Naive thymus-derived CD4-positive, alpha-beta T cell (primary cell): ENCODE measurements around the gene PCGF5. TPM values are rescaled to one million over a fixed set of nuclear protein-coding genes. Genes with fewer than 3 reads are reported as not detected.
"Not testable (repeated sequence)": the region's sequence is repeated elsewhere in the genome, so short reads cannot be mapped to it uniquely, and the experiment has no call there.

ENCODE experiments used
- ATAC-seq: fragments of 150-1000 bp; cut with Tn5 transposase; 2 replicates; pipeline ENCODE4 v1.10.0; 2021; ENCODE audit warnings: mild to moderate bottlenecking, moderate library complexity
- CTCF ChIA-PET: fragments of 350-600 bp; sonication (Branson Sonifier 250); formaldehyde crosslinking; loops from one replicate; lab custom pipeline; 2021; ENCODE audit warnings: antibody characterized with exemption; lab: Charles Lee
- POLR2A ChIA-PET: fragments of 350-600 bp; sonication (Branson Sonifier 250); formaldehyde crosslinking; loops from one replicate; lab custom pipeline; 2021; ENCODE audit warnings: antibody characterized with exemption, inconsistent platforms; lab: Charles Lee
- DNase-seq, 9 donors: peaks; one replicate each; pipeline versions ENCODE4 v3.0.0 to v3.0.0-alpha.2; 2020 to 2022; ENCODE audit warnings: mixed read lengths in 1 of 9
- H3K27ac ChIP-seq: one replicate; pipeline ENCODE4 v1.7.0; 2013; ENCODE audit warnings: mild to moderate bottlenecking, low read depth, low read length, moderate library complexity
- H3K27me3 ChIP-seq, 2 donors: one replicate each; pipeline ENCODE4 v1.7.0; 2013; ENCODE audit warnings: low read length in 2 of 2, mild to moderate bottlenecking in 2 of 2, moderate library complexity in 2 of 2; ENCODE audit not compliant: control insufficient read depth in 2 of 2, insufficient read depth in 2 of 2
- H3K36me3 ChIP-seq, 3 experiments: 1 replicate in 2 of 3; 2 replicates in 1 of 3; pipeline ENCODE4 v1.7.0; 2013; ENCODE audit warnings: low read length in 3 of 3, mild to moderate bottlenecking in 3 of 3, moderate library complexity in 1 of 3; ENCODE audit not compliant: insufficient read depth in 3 of 3, control insufficient read depth in 2 of 3
- H3K4me1 ChIP-seq, 2 donors: one replicate each; pipeline ENCODE4 v1.7.0; 2013; ENCODE audit warnings: low read length in 2 of 2, mild to moderate bottlenecking in 2 of 2, moderate library complexity in 1 of 2; ENCODE audit not compliant: control insufficient read depth in 2 of 2, insufficient read depth in 2 of 2
- H3K4me3 ChIP-seq: 2 replicates; pipeline ENCODE4 v1.7.0; 2013; ENCODE audit warnings: mild to moderate bottlenecking, low read length
- H3K9me3 ChIP-seq, 3 experiments: 1 replicate in 2 of 3; 2 replicates in 1 of 3; pipeline ENCODE4 v1.7.0; 2013; ENCODE audit warnings: low read length in 3 of 3; ENCODE audit not compliant: control insufficient read depth in 2 of 3
- H3K27ac Mint-ChIP-seq, 9 donors: one replicate each; pipeline ENCODE4 v1.8.0; 2020 to 2022; ENCODE audit warnings: mixed read lengths in 9 of 9, mild to moderate bottlenecking in 8 of 9, moderate library complexity in 5 of 9, inconsistent platforms in 2 of 9
- H3K27me3 Mint-ChIP-seq, 5 donors: one replicate each; pipeline ENCODE4 v1.8.0; 2021 to 2022; ENCODE audit warnings: mixed read lengths in 5 of 5, mild to moderate bottlenecking in 1 of 5
- H3K36me3 Mint-ChIP-seq, 5 donors: one replicate each; pipeline ENCODE4 v1.8.0; 2020 to 2022; ENCODE audit warnings: mixed read lengths in 5 of 5, mild to moderate bottlenecking in 3 of 5, inconsistent platforms in 1 of 5
- H3K4me1 Mint-ChIP-seq, 7 donors: one replicate each; pipeline ENCODE4 v1.8.0; 2020 to 2022; ENCODE audit warnings: mixed read lengths in 7 of 7, mild to moderate bottlenecking in 3 of 7, inconsistent platforms in 1 of 7
- H3K4me3 Mint-ChIP-seq, 10 donors: one replicate each; pipeline ENCODE4 v1.8.0; 2020 to 2022; ENCODE audit warnings: mild to moderate bottlenecking in 10 of 10, mixed read lengths in 10 of 10, moderate library complexity in 6 of 10, inconsistent platforms in 2 of 10
- H3K9me3 Mint-ChIP-seq, 11 donors: one replicate each; pipeline ENCODE4 v1.8.0; 2020 to 2022; ENCODE audit warnings: mixed read lengths in 11 of 11, mild to moderate bottlenecking in 4 of 11, inconsistent platforms in 1 of 11, moderate library complexity in 1 of 11
- intact Hi-C, 2 donors: fragments of 100-400 bp; cut with micrococcal nuclease; formaldehyde crosslinking; loops; one replicate each; pipeline ENCODE4 v1.15.1; 2023
- polyA plus RNA-seq, 2 donors: library from polyadenylated mRNA; unstranded; fragments of 300-500 nt; fragmentation: Illumina TruSeq; gene quantifications; one replicate each; pipeline ENCODE4 v1.2.3, GENCODE V29; 2021
- total RNA-seq, 6 experiments: library from RNA in 5 of 6; stranded (reverse) in 5 of 6; gene quantifications; 1 replicate in 5 of 6; 2 replicates in 1 of 6; pipeline ENCODE4 v1.2.3 and lab custom pipeline; 2021 to 2026

The PCGF5 gene
- total and polyA plus RNA-seq, 7 experiments from 2014 or later = 41.2 to 69.9 (median 57.4) TPM

DNA sequence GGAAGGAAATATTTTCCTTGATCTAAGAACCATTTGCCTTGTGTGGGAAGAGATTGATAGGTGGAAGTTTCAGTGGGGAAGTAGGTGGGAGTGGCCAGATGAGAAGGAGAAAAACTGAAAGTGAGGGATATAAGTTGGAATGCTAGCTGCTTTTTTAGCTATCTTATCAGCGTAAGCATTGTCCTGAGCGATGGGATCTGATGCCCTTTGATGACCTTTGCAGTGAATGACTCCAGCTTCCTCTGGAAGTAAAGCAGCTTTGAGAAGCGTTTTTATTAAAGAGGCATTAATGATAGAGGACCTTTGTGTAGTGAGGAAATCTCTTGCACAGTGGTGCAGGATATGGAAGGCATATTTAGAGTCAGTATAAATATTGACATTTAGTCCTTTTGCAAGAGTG, 82.5 kb downstream of the PCGF5 start:
- POLR2A ChIA-PET, H3K27ac ChIP-seq, H3K9me3 Mint-ChIP-seq, H3K36me3 Mint-ChIP-seq, intact Hi-C loops, DNase-seq, H3K27me3 Mint-ChIP-seq, H3K4me1 Mint-ChIP-seq, H3K4me3 ChIP-seq, CTCF ChIA-PET, H3K9me3 ChIP-seq, H3K4me3 Mint-ChIP-seq, ATAC-seq, H3K27me3 ChIP-seq, H3K27ac Mint-ChIP-seq, H3K36me3 ChIP-seq, H3K4me1 ChIP-seq: not testable (repeated sequence)

DNA sequence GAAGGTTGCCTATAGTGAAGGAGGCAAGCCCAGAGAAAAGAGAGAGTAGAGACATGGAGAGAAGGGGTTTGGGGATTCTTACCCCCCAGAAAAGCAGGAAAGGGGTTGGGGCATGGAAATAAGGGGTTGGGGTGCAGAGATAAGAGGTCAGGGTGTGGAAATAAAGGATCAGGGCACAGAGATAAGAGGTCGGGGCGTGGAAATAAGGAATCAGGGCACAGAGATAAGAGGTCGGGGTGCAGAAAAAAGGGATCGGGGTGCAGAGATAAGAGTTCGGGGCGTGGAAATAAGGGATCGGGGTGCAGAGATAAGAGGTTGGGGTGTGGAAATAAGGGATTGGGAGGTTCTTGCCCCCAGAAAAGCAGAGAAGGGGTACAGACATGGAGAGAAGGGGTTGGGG, 85.5 kb downstream of the PCGF5 start:
- H3K4me1 Mint-ChIP-seq, H3K4me1 ChIP-seq, H3K9me3 ChIP-seq, H3K36me3 Mint-ChIP-seq, H3K4me3 Mint-ChIP-seq, H3K27ac ChIP-seq, H3K27me3 ChIP-seq, intact Hi-C loops, H3K4me3 ChIP-seq, CTCF ChIA-PET, H3K36me3 ChIP-seq, H3K27ac Mint-ChIP-seq, H3K9me3 Mint-ChIP-seq, POLR2A ChIA-PET, DNase-seq, ATAC-seq: not testable (repeated sequence)
- H3K27me3 Mint-ChIP-seq = peaks cover 6 to 11% (median 8%) of the 10 kb centered on the region in 5 donors

DNA sequence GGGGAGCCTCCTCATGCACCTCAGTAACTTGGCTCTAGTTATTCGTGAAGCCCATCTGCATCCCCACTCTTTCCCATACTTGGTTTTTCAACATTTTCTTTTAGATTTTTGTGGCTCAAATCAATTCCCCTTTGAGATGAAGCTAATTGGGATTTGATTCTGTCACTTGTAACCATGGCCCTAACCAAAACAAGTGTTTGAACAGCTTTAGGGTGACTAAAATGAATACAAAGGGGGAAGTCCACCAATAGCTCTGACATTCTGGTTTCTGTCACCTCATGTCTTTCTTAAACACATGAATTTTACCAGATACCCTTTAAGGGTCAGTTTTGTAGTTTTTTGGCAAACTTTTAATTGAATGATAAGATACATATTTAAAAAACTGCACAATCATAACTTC, 87.0 kb downstream of the PCGF5 start:
- Histone ChIP-seq H3K4me3 (no peak overlapping the region), H3K27ac (no peak overlapping the region), H3K9me3 (no peaks in the 10 kb centered on the region), H3K36me3 (no peaks in the 10 kb centered on the region), H3K27me3 (no peaks in the 10 kb centered on the region), H3K4me1 (no peaks in the 10 kb centered on the region)
- POLR2A ChIA-PET = no interaction called here
- H3K4me3 Mint-ChIP-seq = no peak overlapping the region
- H3K27ac Mint-ChIP-seq = no peak overlapping the region
- no peaks in the 10 kb centered on the region for H3K9me3 Mint-ChIP-seq
- no peak for DNase-seq
- ATAC-seq = no peak
- intact Hi-C loops = no loop called here
- no peaks in the 10 kb centered on the region for H3K4me1 Mint-ChIP-seq
- no peaks in the 10 kb centered on the region for H3K36me3 Mint-ChIP-seq
- peaks cover 6 to 17% (median 11%) of the 10 kb centered on the region in 5 donors for H3K27me3 Mint-ChIP-seq
- CTCF ChIA-PET = interaction anchor here (0.7 kb wide), 1 partner anchor 297 kb away, joined by 3 read pairs; no protein-coding TSS in a partner anchor

DNA sequence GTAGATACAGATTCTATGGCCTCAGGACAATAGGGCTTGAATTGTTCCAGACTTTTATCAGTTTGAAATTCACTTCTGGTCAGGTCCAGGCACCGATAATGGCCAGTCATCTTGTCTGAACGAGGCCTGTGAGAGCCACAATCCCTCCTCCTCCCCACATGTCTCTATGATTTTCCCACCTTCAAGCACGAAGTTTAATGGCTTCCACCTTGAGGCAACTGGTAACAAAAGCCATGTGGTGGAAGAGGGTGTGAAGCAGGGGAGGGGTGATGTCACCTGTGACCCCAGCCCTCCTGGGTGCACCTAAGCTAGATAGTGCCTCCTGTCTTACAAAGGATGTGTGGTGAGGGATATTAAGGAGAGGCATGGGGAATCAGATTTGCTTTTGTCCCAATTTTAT, 89.2 kb downstream of the PCGF5 start:
- no peaks in the 10 kb centered on the region for H3K27me3 ChIP-seq
- H3K27me3 Mint-ChIP-seq = peaks cover 6 to 17% (median 16%) of the 10 kb centered on the region in 5 donors
- no peaks in the 10 kb centered on the region for H3K4me1 ChIP-seq
- no peak overlapping the region for H3K27ac ChIP-seq
- H3K4me3 ChIP-seq = no peak overlapping the region
- no peaks in the 10 kb centered on the region for H3K36me3 Mint-ChIP-seq
- ATAC-seq (no peak), DNase-seq (no peak)
- POLR2A ChIA-PET = no interaction called here
- CTCF ChIA-PET = no interaction called here
- H3K4me1 Mint-ChIP-seq = peaks cover 0 to 9% (median 3%) of the 10 kb centered on the region in 7 donors
- intact Hi-C loops = no loop called here
- no peak overlapping the region for H3K4me3 Mint-ChIP-seq
- H3K27ac Mint-ChIP-seq = no peak overlapping the region
- H3K9me3 ChIP-seq = no peaks in the 10 kb centered on the region
- no peaks in the 10 kb centered on the region for H3K9me3 Mint-ChIP-seq
- H3K36me3 ChIP-seq = no peaks in the 10 kb centered on the region

DNA sequence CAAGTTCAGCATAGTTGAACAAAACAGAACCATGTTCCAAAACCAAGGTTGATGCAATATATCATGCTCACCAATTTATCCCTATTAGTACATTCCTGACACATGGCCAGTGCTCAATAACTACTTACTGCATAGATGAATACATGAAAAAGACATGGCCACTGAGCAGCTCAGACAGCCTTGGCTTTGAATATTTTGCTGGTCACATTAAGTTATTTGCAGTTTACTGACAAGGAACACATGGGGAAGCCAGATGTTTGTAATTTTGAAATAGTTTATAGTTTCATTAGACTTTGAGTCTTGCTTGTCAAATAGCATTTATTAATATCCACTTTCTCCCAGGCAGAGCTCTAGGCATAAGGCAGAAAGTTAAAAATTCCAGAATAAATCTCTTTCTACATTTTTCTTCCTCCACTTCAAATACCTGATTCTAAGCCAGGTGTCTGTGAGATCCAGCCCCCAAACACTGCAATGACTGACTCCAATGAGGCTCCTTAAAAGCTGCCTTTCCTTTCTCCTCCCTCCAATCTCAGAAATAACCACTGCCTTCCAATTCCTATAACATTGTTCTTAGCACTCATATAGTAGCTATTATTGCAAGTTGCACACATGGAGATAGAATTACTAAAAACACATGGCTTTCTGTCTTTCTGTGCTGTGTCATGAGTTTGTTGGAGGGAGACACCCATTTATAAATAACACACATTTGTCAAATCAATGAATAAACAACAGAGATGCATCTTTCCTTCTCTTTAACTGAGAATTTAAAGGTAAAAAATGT, 91.3 kb downstream of the PCGF5 start:
- Mint-ChIP-seq H3K4me1 (peaks cover 0 to 9% (median 3%) of the 10 kb centered on the region in 7 donors), H3K27ac (no peak overlapping the region), H3K9me3 (no peaks in the 10 kb centered on the region), H3K36me3 (no peaks in the 10 kb centered on the region), H3K27me3 (peaks cover 6 to 17% (median 16%) of the 10 kb centered on the region in 5 donors), H3K4me3 (no peak overlapping the region)
- no peak for ATAC-seq
- H3K4me1 ChIP-seq = no peaks in the 10 kb centered on the region
- no peaks in the 10 kb centered on the region for H3K36me3 ChIP-seq
- no peak overlapping the region for H3K27ac ChIP-seq
- intact Hi-C loops = no loop called here
- ChIA-PET POLR2A (no interaction called here), CTCF (no interaction called here)
- no peak for DNase-seq
- H3K27me3 ChIP-seq = no peaks in the 10 kb centered on the region
- H3K9me3 ChIP-seq = no peaks in the 10 kb centered on the region
- no peak overlapping the region for H3K4me3 ChIP-seq

DNA sequence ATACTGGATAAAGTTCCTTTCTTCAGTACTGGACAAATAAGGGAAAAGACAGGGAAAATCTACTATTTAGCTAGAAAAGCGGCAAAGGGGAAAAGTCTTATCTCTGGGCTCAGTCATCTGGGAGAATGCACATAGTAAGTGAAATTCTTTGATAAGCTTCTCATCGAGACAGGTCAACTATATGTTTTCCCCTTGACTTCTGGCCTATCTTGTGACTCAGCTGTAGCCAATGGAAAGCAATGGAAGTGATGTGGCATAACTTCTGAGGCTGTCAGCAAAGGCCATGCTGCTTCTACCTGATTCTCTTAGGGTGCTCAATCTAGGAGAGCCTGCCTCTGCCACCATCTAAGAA, 91.9 kb downstream of the PCGF5 start:
- no peak for ATAC-seq
- DNase-seq = no peak
- no peak overlapping the region for H3K4me3 Mint-ChIP-seq
- ChIA-PET CTCF (no interaction called here), POLR2A (no interaction called here)
- no peaks in the 10 kb centered on the region for H3K9me3 Mint-ChIP-seq
- intact Hi-C loops = no loop called here
- no peak overlapping the region for H3K4me3 ChIP-seq
- no peaks in the 10 kb centered on the region for H3K4me1 ChIP-seq
- H3K27me3 ChIP-seq = no peaks in the 10 kb centered on the region
- no peaks in the 10 kb centered on the region for H3K36me3 Mint-ChIP-seq
- peaks cover 0 to 9% (median 3%) of the 10 kb centered on the region in 7 donors for H3K4me1 Mint-ChIP-seq
- no peak overlapping the region for H3K27ac ChIP-seq
- no peaks in the 10 kb centered on the region for H3K9me3 ChIP-seq
- no peak overlapping the region for H3K27ac Mint-ChIP-seq
- peaks cover 6 to 17% (median 16%) of the 10 kb centered on the region in 5 donors for H3K27me3 Mint-ChIP-seq
- H3K36me3 ChIP-seq = no peaks in the 10 kb centered on the region
